HEK293 (cell line): ENCODE data around the gene PCDH19.

ENCODE experiments used
- CTCF ChIA-PET: fragments of 350-600 bp; formaldehyde crosslinking; extraction: SDS; loops from one replicate; lab custom pipeline; 2021; ENCODE audit warnings: antibody characterized with exemption; lab: Yijun Ruan, JAX
- POLR2A ChIA-PET: fragments of 300-600 bp; formaldehyde crosslinking; extraction: SDS; loops from one replicate; lab custom pipeline; 2020; ENCODE audit warnings: antibody characterized with exemption, inconsistent platforms; lab: Yijun Ruan, JAX
- H3K27ac ChIP-seq: fragments of 200-500 bp; sonication (Bioruptor generic); 2 replicates; pipeline ENCODE4 v1.5.1; 2014; ENCODE audit warnings: low read depth, low read length, control low read depth, inconsistent platforms; ENCODE audit errors: extremely low read depth
- H3K36me3 ChIP-seq, 2 experiments: fragments of 200-500 bp in 1 of 2; sonication (Bioruptor generic) in 1 of 2; 1 replicate in 1 of 2; 2 replicates in 1 of 2; pipeline ENCODE4 v1.5.1; 2014 to 2017; ENCODE audit warnings: inconsistent platforms in 2 of 2, low read length in 2 of 2; ENCODE audit not compliant: control insufficient read depth in 2 of 2, insufficient read depth in 1 of 2
- H3K4me1 ChIP-seq: fragments of 200-500 bp; sonication (Bioruptor generic); 2 replicates; pipeline ENCODE4 v1.5.1; 2014; ENCODE audit warnings: mild to moderate bottlenecking, low read length, inconsistent platforms; ENCODE audit not compliant: control insufficient read depth, insufficient read depth
- H3K4me3 ChIP-seq: 2 replicates; pipeline ENCODE4 v1.5.1; 2011; ENCODE audit warnings: low read depth, mild to moderate bottlenecking, control low read depth, low read length, moderate library complexity
- H3K9me3 ChIP-seq: fragments of 200-500 bp; sonication (Bioruptor generic); 2 replicates; pipeline ENCODE4 v1.5.1; 2014; ENCODE audit warnings: low read depth, low read length, inconsistent platforms; ENCODE audit not compliant: control insufficient read depth, insufficient read depth
- EGR2 ChIP-seq: fragments of 450-650 bp; formaldehyde crosslinking; IDR thresholded peaks from 2 replicates; pipeline ENCODE4 v1.5.1; 2016; ENCODE audit warnings: low read depth, missing biosample characterization, missing genetic modification characterization
- GLIS1 ChIP-seq: fragments of 450-650 bp; formaldehyde crosslinking; IDR thresholded peaks from 2 replicates; pipeline ENCODE4 v1.5.1; 2016; ENCODE audit warnings: missing biosample characterization, missing genetic modification characterization
- GLIS2 ChIP-seq: fragments of 450-650 bp; formaldehyde crosslinking; IDR thresholded peaks from 2 replicates; pipeline ENCODE4 v1.5.1; 2016; ENCODE audit warnings: missing biosample characterization, missing genetic modification characterization
- HOXA7 ChIP-seq: sonication (generic); formaldehyde crosslinking; IDR thresholded peaks from 2 replicates; pipeline ENCODE4 v1.8.1; 2022; ENCODE audit warnings: missing genetic modification reagents, borderline replicate concordance
- REPIN1 ChIP-seq: fragments of 450-650 bp; formaldehyde crosslinking; IDR thresholded peaks from 2 replicates; pipeline ENCODE4 v1.5.1; 2017; ENCODE audit warnings: missing biosample characterization, missing genetic modification characterization, low read depth
- TCF7L2 ChIP-seq: IDR thresholded peaks from 2 replicates; pipeline ENCODE4 v1.6.1; 2011; ENCODE audit warnings: low read depth, mild to moderate bottlenecking, inconsistent platforms, low read length, moderate library complexity, borderline replicate concordance
- YY2 ChIP-seq: fragments of 450-650 bp; formaldehyde crosslinking; IDR thresholded peaks from 2 replicates; pipeline ENCODE4 v1.5.1; 2016; ENCODE audit warnings: missing biosample characterization, missing genetic modification characterization
- ZNF132 ChIP-seq: fragments of 450-650 bp; formaldehyde crosslinking; IDR thresholded peaks from 2 replicates; pipeline ENCODE4 v1.5.1; 2017; ENCODE audit warnings: missing biosample characterization, missing genetic modification characterization, borderline replicate concordance
- ZNF140 ChIP-seq: fragments of 450-650 bp; formaldehyde crosslinking; IDR thresholded peaks from 2 replicates; pipeline ENCODE4 v1.5.1; 2016; ENCODE audit warnings: missing biosample characterization, missing genetic modification characterization
- ZNF155 ChIP-seq: fragments of 450-650 bp; formaldehyde crosslinking; IDR thresholded peaks from 2 replicates; pipeline ENCODE4 v1.5.1; 2016; ENCODE audit warnings: missing biosample characterization, missing genetic modification characterization
- ZNF2 ChIP-seq: fragments of 450-650 bp; formaldehyde crosslinking; IDR thresholded peaks from 2 replicates; pipeline ENCODE4 v1.5.1; 2016; ENCODE audit warnings: missing biosample characterization, missing genetic modification characterization
- ZNF202 ChIP-seq: fragments of 450-650 bp; formaldehyde crosslinking; IDR thresholded peaks from 2 replicates; pipeline ENCODE4 v1.5.1; 2016; ENCODE audit warnings: missing biosample characterization, missing genetic modification characterization, borderline replicate concordance
- ZNF274 ChIP-seq, 2 experiments: fragments of 200-500 bp in 1 of 2; fragments of 450-650 bp in 1 of 2; sonication (Bioruptor generic) in 1 of 2; formaldehyde crosslinking in 1 of 2; IDR thresholded peaks; 2 replicates each; pipeline versions ENCODE4 v1.5.1 to v1.6.1; 2014 to 2016; ENCODE audit warnings: borderline replicate concordance in 1 of 2, inconsistent platforms in 1 of 2, low read length in 1 of 2, missing biosample characterization in 1 of 2, missing genetic modification characterization in 1 of 2
- ZNF37A ChIP-seq: fragments of 450-650 bp; IDR thresholded peaks from 2 replicates; pipeline ENCODE4 v1.5.1; 2018; ENCODE audit warnings: missing biosample characterization, missing genetic modification characterization
- ZNF391 ChIP-seq: fragments of 450-650 bp; formaldehyde crosslinking; IDR thresholded peaks from 2 replicates; pipeline ENCODE4 v1.5.1; 2016; ENCODE audit warnings: low read depth, missing biosample characterization, missing genetic modification characterization, borderline replicate concordance
- ZNF521 ChIP-seq: fragments of 450-650 bp; formaldehyde crosslinking; IDR thresholded peaks from 2 replicates; pipeline ENCODE4 v1.5.1; 2017; ENCODE audit warnings: missing biosample characterization, mild to moderate bottlenecking, missing genetic modification characterization
- ZNF529 ChIP-seq: fragments of 450-650 bp; formaldehyde crosslinking; IDR thresholded peaks from 2 replicates; pipeline ENCODE4 v1.5.1; 2017; ENCODE audit warnings: missing genetic modification characterization, missing biosample characterization; ENCODE audit not compliant: insufficient replicate concordance
- ZNF530 ChIP-seq: fragments of 450-650 bp; formaldehyde crosslinking; IDR thresholded peaks from 2 replicates; pipeline ENCODE4 v1.5.1; 2016; ENCODE audit warnings: low read depth, missing biosample characterization, missing genetic modification characterization
- ZNF621 ChIP-seq: fragments of 450-650 bp; formaldehyde crosslinking; IDR thresholded peaks from 2 replicates; pipeline ENCODE4 v1.5.1; 2017; ENCODE audit warnings: missing biosample characterization, missing genetic modification characterization
- ZNF664 ChIP-seq: fragments of 450-650 bp; formaldehyde crosslinking; IDR thresholded peaks from 2 replicates; pipeline ENCODE4 v1.5.1; 2016; ENCODE audit warnings: missing biosample characterization, missing genetic modification characterization
- ZNF701 ChIP-seq: fragments of 450-650 bp; formaldehyde crosslinking; IDR thresholded peaks from 2 replicates; pipeline ENCODE4 v1.5.1; 2016; ENCODE audit warnings: missing biosample characterization, missing genetic modification characterization
- ZNF747 ChIP-seq: fragments of 450-650 bp; formaldehyde crosslinking; IDR thresholded peaks from 2 replicates; pipeline ENCODE4 v1.5.1; 2016; ENCODE audit warnings: missing biosample characterization, missing genetic modification characterization
- ZNF76 ChIP-seq: fragments of 450-650 bp; formaldehyde crosslinking; IDR thresholded peaks from 2 replicates; pipeline ENCODE4; 2016; ENCODE audit warnings: low read depth, missing biosample characterization, missing genetic modification characterization, borderline replicate concordance
- TF ChIP-seq, protein P1 (sequence below): fragments of 450-650 bp; formaldehyde crosslinking; IDR thresholded peaks from 2 replicates; pipeline ENCODE4 v1.5.1; 2016; ENCODE audit warnings: missing biosample characterization, missing genetic modification characterization
- TF ChIP-seq, protein P2 (sequence below): fragments of 450-650 bp; formaldehyde crosslinking; IDR thresholded peaks from 2 replicates; pipeline ENCODE4; 2016; ENCODE audit warnings: missing biosample characterization, missing genetic modification characterization
- TF ChIP-seq, protein P3 (sequence below): fragments of 450-650 bp; formaldehyde crosslinking; IDR thresholded peaks from 2 replicates; pipeline ENCODE4 v1.5.1; 2016; ENCODE audit warnings: missing biosample characterization, missing genetic modification characterization
- TF ChIP-seq, protein P4 (sequence below): fragments of 450-650 bp; formaldehyde crosslinking; IDR thresholded peaks from 2 replicates; pipeline ENCODE4 v1.5.1; 2016; ENCODE audit warnings: missing biosample characterization, missing genetic modification characterization
- TF ChIP-seq, protein P5 (sequence below): IDR thresholded peaks from 2 replicates; pipeline ENCODE4 v1.6.1; 2011; ENCODE audit warnings: mild to moderate bottlenecking, low read depth, low read length, borderline replicate concordance
- TF ChIP-seq, protein P6 (sequence below): fragments of 450-650 bp; formaldehyde crosslinking; IDR thresholded peaks from 2 replicates; pipeline ENCODE4 v1.5.1; 2016; ENCODE audit warnings: missing biosample characterization, missing genetic modification characterization

PCDH19 gene

DNA sequence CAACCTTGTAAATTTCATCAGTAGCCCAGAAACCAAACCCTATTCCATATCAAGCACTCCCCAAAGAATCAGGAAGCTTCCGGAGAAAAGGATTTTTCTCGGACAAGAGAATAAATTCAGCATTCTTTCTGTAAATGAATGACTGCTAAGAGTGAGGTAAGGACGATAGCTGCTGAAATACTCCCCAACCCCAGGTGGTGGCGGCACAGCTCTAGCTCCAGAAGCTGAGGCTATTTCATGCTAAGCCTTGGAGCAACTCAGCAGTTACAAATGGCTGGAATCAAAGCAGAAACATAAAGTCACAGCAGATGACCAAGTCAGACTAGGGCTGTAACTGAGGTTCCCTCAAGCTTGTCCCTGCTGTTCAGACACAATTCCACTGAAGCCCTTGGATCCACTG lies 13.9 kb upstream of the PCDH19 start:
- no peak overlapping the region for H3K4me3 ChIP-seq
- H3K36me3 ChIP-seq: no peaks in the 10 kb centered on the region
- H3K4me1 ChIP-seq: no peaks in the 10 kb centered on the region
- TF ChIP-seq, protein P1, sequence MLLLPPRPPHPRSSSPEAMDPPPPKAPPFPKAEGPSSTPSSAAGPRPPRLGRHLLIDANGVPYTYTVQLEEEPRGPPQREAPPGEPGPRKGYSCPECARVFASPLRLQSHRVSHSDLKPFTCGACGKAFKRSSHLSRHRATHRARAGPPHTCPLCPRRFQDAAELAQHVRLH (tag by site-specific recombination): no peak
- TF ChIP-seq ZNF747 (tag by site-specific recombination): no peak
- no peak for TF ChIP-seq ZNF37A
- TF ChIP-seq ZNF521: no peak
- TF ChIP-seq, protein P2, sequence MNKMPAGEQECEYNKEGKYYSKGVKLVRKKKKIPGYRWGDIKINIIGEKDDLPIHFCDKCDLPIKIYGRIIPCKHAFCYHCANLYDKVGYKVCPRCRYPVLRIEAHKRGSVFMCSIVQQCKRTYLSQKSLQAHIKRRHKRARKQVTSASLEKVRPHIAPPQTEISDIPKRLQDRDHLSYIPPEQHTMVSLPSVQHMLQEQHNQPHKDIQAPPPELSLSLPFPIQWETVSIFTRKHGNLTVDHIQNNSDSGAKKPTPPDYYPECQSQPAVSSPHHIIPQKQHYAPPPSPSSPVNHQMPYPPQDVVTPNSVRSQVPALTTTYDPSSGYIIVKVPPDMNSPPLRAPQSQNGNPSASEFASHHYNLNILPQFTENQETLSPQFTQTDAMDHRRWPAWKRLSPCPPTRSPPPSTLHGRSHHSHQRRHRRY (tag by site-specific recombination): no peak
- TF ChIP-seq HOXA7 (CRISPR knock-in tag): no peak
- no peak for TF ChIP-seq YY2
- no peak for TF ChIP-seq ZNF76 (tag by site-specific recombination)
- no peak for TF ChIP-seq ZNF140 (tag by site-specific recombination)
- TF ChIP-seq ZNF529 (tag by site-specific recombination): no peak
- TF ChIP-seq, protein P3, sequence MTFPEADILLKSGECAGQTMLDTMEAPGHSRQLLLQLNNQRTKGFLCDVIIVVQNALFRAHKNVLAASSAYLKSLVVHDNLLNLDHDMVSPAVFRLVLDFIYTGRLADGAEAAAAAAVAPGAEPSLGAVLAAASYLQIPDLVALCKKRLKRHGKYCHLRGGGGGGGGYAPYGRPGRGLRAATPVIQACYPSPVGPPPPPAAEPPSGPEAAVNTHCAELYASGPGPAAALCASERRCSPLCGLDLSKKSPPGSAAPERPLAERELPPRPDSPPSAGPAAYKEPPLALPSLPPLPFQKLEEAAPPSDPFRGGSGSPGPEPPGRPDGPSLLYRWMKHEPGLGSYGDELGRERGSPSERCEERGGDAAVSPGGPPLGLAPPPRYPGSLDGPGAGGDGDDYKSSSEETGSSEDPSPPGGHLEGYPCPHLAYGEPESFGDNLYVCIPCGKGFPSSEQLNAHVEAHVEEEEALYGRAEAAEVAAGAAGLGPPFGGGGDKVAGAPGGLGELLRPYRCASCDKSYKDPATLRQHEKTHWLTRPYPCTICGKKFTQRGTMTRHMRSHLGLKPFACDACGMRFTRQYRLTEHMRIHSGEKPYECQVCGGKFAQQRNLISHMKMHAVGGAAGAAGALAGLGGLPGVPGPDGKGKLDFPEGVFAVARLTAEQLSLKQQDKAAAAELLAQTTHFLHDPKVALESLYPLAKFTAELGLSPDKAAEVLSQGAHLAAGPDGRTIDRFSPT (tag by site-specific recombination): no peak
- TF ChIP-seq ZNF530 (tag by site-specific recombination): no peak
- TF ChIP-seq, protein P4, sequence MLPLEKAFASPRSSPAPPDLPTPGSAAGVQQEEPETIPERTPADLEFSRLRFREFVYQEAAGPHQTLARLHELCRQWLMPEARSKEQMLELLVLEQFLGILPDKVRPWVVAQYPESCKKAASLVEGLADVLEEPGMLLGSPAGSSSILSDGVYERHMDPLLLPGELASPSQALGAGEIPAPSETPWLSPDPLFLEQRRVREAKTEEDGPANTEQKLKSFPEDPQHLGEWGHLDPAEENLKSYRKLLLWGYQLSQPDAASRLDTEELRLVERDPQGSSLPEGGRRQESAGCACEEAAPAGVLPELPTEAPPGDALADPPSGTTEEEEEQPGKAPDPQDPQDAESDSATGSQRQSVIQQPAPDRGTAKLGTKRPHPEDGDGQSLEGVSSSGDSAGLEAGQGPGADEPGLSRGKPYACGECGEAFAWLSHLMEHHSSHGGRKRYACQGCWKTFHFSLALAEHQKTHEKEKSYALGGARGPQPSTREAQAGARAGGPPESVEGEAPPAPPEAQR: no peak
- TF ChIP-seq ZNF701: no peak
- TF ChIP-seq ZNF2: no peak
- TF ChIP-seq, protein P5, sequence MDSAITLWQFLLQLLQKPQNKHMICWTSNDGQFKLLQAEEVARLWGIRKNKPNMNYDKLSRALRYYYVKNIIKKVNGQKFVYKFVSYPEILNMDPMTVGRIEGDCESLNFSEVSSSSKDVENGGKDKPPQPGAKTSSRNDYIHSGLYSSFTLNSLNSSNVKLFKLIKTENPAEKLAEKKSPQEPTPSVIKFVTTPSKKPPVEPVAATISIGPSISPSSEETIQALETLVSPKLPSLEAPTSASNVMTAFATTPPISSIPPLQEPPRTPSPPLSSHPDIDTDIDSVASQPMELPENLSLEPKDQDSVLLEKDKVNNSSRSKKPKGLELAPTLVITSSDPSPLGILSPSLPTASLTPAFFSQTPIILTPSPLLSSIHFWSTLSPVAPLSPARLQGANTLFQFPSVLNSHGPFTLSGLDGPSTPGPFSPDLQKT: no peak
- no peak for TF ChIP-seq ZNF621
- no peak for TF ChIP-seq ZNF132 (tag by site-specific recombination)
- TF ChIP-seq GLIS2: no peak
- CTCF ChIA-PET: interaction anchor here (0.6 to 3.4 kb wide), 5 partner anchors 10 to 186 kb away, joined by 3 to 15 read pairs (median 4); no protein-coding TSS in a partner anchor
- POLR2A ChIA-PET: no interaction called here
- H3K9me3 ChIP-seq: no peaks in the 10 kb centered on the region
- H3K27ac ChIP-seq: no peak overlapping the region

DNA sequence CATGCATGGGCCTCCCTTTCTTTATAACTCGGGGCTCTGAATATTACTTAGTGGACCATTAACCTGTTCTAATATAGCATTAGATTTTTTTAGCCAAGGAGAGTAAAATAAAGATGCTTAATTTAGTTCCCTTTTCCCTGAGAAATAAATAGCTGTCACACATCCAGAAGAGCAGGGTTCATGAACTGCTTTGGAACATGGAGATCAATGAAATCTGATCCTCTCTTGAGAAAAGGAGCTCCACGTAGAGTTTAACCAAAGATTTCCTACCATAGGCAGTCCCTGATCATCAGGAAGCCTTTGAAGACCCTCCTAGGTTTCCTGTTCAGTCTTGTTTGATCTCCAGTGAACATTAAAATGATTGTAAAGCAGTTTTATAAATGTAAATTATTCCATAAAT lies 8.5 kb upstream of the PCDH19 start:
- ChIA-PET POLR2A (no interaction called here), CTCF (interaction anchor here (0.6 to 1.1 kb wide), 2 partner anchors 29 to 196 kb away, joined by 3 to 4 read pairs; no protein-coding TSS in a partner anchor)
- Histone ChIP-seq H3K9me3 (no peaks in the 10 kb centered on the region), H3K4me3 (no peak overlapping the region), H3K27ac (no peak overlapping the region), H3K36me3 (no peaks in the 10 kb centered on the region), H3K4me1 (no peaks in the 10 kb centered on the region)
- TF ChIP-seq ZNF202 (tag by site-specific recombination): no peak
- TF ChIP-seq REPIN1: no peak
- no peak for TF ChIP-seq TCF7L2
- TF ChIP-seq ZNF155 (tag by site-specific recombination): no peak
- TF ChIP-seq ZNF391 (tag by site-specific recombination): no peak
- no peak for TF ChIP-seq EGR2 (tag by site-specific recombination)
- TF ChIP-seq ZNF274 (IDR thresholded peaks at IDR 0.05; ENCODE audit: low read length): no peak
- no peak for TF ChIP-seq ZNF274 (tag by site-specific recombination; IDR thresholded peaks at IDR 0.05; ENCODE audit: borderline replicate concordance)
- no peak for TF ChIP-seq ZNF664 (tag by site-specific recombination)
- TF ChIP-seq, protein P2 (tag by site-specific recombination): no peak
- no peak for TF ChIP-seq GLIS1
- TF ChIP-seq, protein P6, sequence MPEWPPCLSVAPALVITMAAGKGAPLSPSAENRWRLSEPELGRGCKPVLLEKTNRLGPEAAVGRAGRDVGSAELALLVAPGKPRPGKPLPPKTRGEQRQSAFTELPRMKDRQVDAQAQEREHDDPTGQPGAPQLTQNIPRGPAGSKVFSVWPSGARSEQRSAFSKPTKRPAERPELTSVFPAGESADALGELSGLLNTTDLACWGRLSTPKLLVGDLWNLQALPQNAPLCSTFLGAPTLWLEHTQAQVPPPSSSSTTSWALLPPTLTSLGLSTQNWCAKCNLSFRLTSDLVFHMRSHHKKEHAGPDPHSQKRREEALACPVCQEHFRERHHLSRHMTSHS: no peak
